Upper lobe of right lung (tissue), 1 donor: ENCODE data around the gene PSMA5. TPM values are rescaled to one million over a fixed set of nuclear protein-coding genes. Genes with fewer than 3 reads are reported as not detected.

ENCODE experiments used
- ATAC-seq: fragments of 200-7000 bp; cut with Tn5 transposase; one replicate; pipeline ENCODE4 v1.9.1; 2020; ENCODE audit warnings: mild to moderate bottlenecking, moderate library complexity
- DNase-seq: peaks from one replicate; pipeline ENCODE4 v3.0.0-alpha.2; 2020
- H3K27ac ChIP-seq: fragments of 200-600 bp; one replicate; pipeline ENCODE4 v1.8.0; 2022
- H3K27me3 ChIP-seq: fragments of 200-600 bp; one replicate; pipeline ENCODE4 v1.8.0; 2022; ENCODE audit warnings: mild to moderate bottlenecking
- H3K36me3 ChIP-seq: fragments of 200-600 bp; one replicate; pipeline ENCODE4 v1.8.0; 2022
- H3K4me1 ChIP-seq: fragments of 200-600 bp; one replicate; pipeline ENCODE4 v1.8.0; 2022
- H3K4me3 ChIP-seq: fragments of 200-600 bp; one replicate; pipeline ENCODE4 v1.8.0; 2022; ENCODE audit warnings: mild to moderate bottlenecking
- H3K9me3 ChIP-seq: fragments of 200-600 bp; one replicate; pipeline ENCODE4 v1.8.0; 2022
- CTCF ChIP-seq: fragments of 200-600 bp; IDR thresholded peaks from one replicate; pipeline ENCODE4 v1.8.0; 2022; ENCODE audit warnings: antibody characterized with exemption
- intact Hi-C: fragments of 100-400 bp; cut with DNase I; formaldehyde crosslinking; loops from one replicate; pipeline ENCODE4 v1.11.0; 2022
- total RNA-seq: library from RNA; stranded (reverse); fragmentation: NEBNext Ultra II Directional; extraction: Animal tissue kit (Norgen Biotek cat#: 25700); gene quantifications from one replicate; pipeline ENCODE4 v1.2.1, GENCODE V29; 2021
- donor health status: DM: no; HTN: yes; CAD: no; lungs with severe emphysema.

PSMA5 gene
- total RNA-seq, 1 donor from 2014 or later = 67.8 TPM

DNA sequence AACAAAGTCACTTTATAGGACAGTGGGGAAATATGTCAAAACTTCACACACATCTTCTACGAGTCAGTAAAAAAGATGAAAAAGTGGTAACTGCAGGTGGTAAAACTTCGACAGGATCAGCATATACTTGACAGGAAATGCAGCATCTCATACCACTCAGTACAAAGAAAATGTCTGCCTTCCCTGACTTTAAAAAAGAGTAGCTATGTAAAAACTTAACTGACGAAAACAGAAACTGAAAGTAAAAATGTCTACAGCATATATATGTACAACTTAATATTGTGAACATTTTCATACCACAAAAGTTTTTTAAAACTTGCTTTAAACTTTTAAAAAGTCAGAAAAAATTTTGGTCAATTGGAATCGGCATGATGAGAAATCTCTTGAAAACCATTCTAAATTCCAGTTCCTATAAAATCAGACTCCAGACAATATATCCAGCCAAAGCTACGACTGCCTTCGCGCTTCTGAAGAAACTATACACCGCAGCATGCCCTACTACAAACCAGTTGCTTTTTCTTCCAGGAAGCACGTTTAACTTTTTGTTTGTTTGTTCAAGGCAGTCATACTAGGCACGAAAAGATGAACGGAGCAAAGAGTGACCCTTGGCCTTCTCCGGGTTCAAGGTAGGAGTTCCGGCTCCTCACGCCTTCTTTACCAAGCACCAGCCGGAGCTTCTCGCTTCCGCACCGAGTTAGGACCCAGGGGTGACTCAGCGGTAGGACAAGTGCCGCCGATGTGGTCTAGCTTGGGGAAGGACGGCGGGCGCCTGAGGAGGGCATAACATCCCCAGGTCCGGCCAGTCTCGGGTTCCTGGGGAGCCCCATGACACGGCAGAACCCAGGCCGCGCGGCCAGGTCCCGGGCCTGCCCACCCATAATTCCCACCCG, 612 bp downstream of the PSMA5 start:
- peaks cover 14% of the 10 kb centered on the region for H3K4me1 ChIP-seq
- no peak for TF ChIP-seq CTCF
- no peaks in the 10 kb centered on the region for H3K27me3 ChIP-seq
- peak overlapping the region; percentile 95 for H3K4me3 ChIP-seq
- no peaks in the 10 kb centered on the region for H3K9me3 ChIP-seq
- intact Hi-C loops = no loop called here
- DNase-seq (no peak), ATAC-seq (peak; percentile 65)
- peak overlapping the region; percentile 88 for H3K27ac ChIP-seq
- peaks cover 16% of the 10 kb centered on the region for H3K36me3 ChIP-seq

DNA sequence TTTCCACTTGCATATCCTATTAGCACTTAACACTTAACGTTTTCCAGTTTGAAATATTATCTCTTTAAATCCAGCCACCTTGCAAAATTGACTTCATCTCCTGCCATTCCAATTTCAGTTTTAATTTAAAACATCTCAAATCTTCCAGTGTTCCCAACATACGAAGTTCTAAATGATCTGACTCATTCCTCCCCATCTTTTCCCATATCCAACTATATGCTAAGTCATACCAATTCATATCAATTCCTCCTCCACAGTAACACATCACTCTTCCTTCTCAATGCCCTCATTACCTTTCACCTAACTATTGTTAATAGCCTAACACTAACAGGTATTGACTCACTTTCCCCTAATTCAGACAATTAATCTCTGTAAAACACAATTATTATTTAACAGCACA, 2.8 kb downstream of the PSMA5 start:
- Histone ChIP-seq H3K27me3 (no peaks in the 10 kb centered on the region), H3K27ac (no peak overlapping the region), H3K9me3 (no peaks in the 10 kb centered on the region), H3K4me1 (peaks cover 14% of the 10 kb centered on the region), H3K4me3 (no peak overlapping the region), H3K36me3 (peaks cover 38% of the 10 kb centered on the region)
- no peak for ATAC-seq
- no peak for TF ChIP-seq CTCF
- intact Hi-C loops = no loop called here
- DNase-seq = no peak

DNA sequence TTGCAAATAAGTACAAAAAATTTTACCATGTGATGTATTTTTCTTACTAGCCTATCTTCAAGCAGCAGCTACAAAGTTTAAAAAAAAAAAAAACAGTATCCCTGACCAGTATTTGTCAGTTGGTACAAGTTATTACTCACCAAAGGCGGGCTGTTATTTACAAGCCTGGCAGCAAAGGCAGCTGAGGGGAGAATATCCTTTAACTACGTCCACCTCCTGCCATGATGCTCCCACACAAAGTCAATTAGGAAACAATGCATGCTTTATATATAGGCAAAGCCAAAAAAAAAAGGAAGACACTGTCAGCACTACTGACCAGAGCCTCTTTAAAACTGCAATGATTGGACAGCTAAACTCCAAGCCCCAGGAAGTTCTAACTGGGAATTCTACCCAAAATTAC, 13.7 kb downstream of the PSMA5 start:
- H3K4me1 ChIP-seq = no peaks in the 10 kb centered on the region
- H3K4me3 ChIP-seq = no peak overlapping the region
- no peaks in the 10 kb centered on the region for H3K9me3 ChIP-seq
- ATAC-seq (no peak), DNase-seq (no peak)
- H3K27ac ChIP-seq = no peak overlapping the region
- peaks cover 96% of the 10 kb centered on the region for H3K36me3 ChIP-seq
- intact Hi-C loops = no loop called here
- H3K27me3 ChIP-seq = no peaks in the 10 kb centered on the region
- TF ChIP-seq CTCF = no peak

DNA sequence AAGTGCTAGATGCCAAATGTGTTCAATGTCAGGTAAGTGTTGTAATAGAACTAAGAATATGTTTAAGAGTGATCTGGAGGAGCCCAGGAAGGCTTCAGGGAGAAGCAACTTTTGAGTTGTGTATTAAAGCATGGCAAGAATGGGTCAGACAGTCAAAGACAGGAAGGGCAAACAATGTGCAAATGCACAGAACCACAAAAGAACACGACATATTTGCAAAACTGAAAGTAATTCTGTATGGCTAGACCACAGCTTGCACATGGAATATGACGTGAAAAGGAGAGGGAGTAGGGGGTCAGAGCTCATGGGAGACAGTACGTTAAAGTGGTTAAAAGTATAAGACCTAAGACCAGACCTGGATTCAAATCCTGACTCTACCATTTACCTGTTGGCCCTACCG, 21.4 kb downstream of the PSMA5 start:
- Histone ChIP-seq H3K4me3 (no peak overlapping the region), H3K27ac (no peak overlapping the region), H3K27me3 (no peaks in the 10 kb centered on the region), H3K36me3 (peaks cover 90% of the 10 kb centered on the region), H3K9me3 (no peaks in the 10 kb centered on the region), H3K4me1 (no peaks in the 10 kb centered on the region)
- TF ChIP-seq CTCF = no peak
- DNase-seq (no peak), ATAC-seq (no peak)
- intact Hi-C loops = loop anchor here (5.0 kb wide), 1 partner anchor 143 kb away; no protein-coding TSS in a partner anchor

- ATAC-seq = no peak
- H3K27me3 ChIP-seq = no peaks in the 10 kb centered on the region
- H3K27ac ChIP-seq = no peak overlapping the region
- no peaks in the 10 kb centered on the region for H3K9me3 ChIP-seq
- DNase-seq = no peak
- H3K4me3 ChIP-seq = no peak overlapping the region
- peaks cover 62% of the 10 kb centered on the region for H3K36me3 ChIP-seq
- H3K4me1 ChIP-seq = peaks cover 11% of the 10 kb centered on the region
- intact Hi-C loops = loop anchor here (5.0 kb wide), 1 partner anchor 140 kb away; no protein-coding TSS in a partner anchor
- no peak for TF ChIP-seq CTCF
These were observed 24.2 kb downstream of the PSMA5 start for GRCh38 chr1:109402025-109402424.
